Stimulated activated naive CD4-positive, alpha-beta T cell treated with Interleukin-2 at 50 U/mL for 16 hours (primary cell): ENCODE data around the gene PCDHGC3.

Experiments
- DNase-seq: peaks from one replicate; lab custom pipeline; 2025; lab: John Stamatoyannopoulos, UW

The PCDHGC3 gene

GRCh38 chr5:141508440-141508797, 32.7 kb downstream of the PCDHGC3 start:
- no peak for DNase-seq

- DNase-seq = no peak
Observed at GRCh38 chr5:141508798-141509611, 33.2 kb downstream of the PCDHGC3 start.

- no peak for DNase-seq
Observed at GRCh38 chr5:141510160-141510559, 34.4 kb downstream of the PCDHGC3 start.

GRCh38 chr5:141510850-141511601, 35.3 kb downstream of the PCDHGC3 start:
- DNase-seq = no peak

GRCh38 chr5:141511771-141512325, 36.1 kb downstream of the PCDHGC3 start:
- DNase-seq = no peak

GRCh38 chr5:141512390-141512910, 36.7 kb downstream of the PCDHGC3 start:
- peak; percentile 81 for DNase-seq

- DNase-seq = peak; percentile 38
Observed at GRCh38 chr5:141512911-141513626, 37.3 kb downstream of the PCDHGC3 start.

- peak; percentile 68 for DNase-seq
Observed at GRCh38 chr5:141513627-141514329, 38.0 kb downstream of the PCDHGC3 start.

- DNase-seq = no peak
Observed at GRCh38 chr5:141514330-141515133, 38.8 kb downstream of the PCDHGC3 start.

- no peak for DNase-seq
Observed at GRCh38 chr5:141515141-141515540, 39.4 kb downstream of the PCDHGC3 start.

GRCh38 chr5:141515946-141516671, 40.3 kb downstream of the PCDHGC3 start:
- no peak for DNase-seq

- DNase-seq = no peak
Observed at GRCh38 chr5:141516672-141517025, 40.9 kb downstream of the PCDHGC3 start.

GRCh38 chr5:141517312-141517711, 41.5 kb downstream of the PCDHGC3 start:
- DNase-seq = no peak

GRCh38 chr5:141517880-141518617, 42.3 kb downstream of the PCDHGC3 start:
- DNase-seq = no peak

GRCh38 chr5:141518618-141519015, 42.9 kb downstream of the PCDHGC3 start:
- no peak for DNase-seq

GRCh38 chr5:141519605-141520565, 44.1 kb downstream of the PCDHGC3 start:
- DNase-seq = no peak

- DNase-seq = no peak
Observed at GRCh38 chr5:141521244-141521781, 45.5 kb downstream of the PCDHGC3 start.

- no peak for DNase-seq
Observed at GRCh38 chr5:141522301-141522700, 46.5 kb downstream of the PCDHGC3 start.
